GM04504 (cell line): ENCODE results near the gene UGDH.
"Not testable (repeated sequence)": the region's sequence is repeated elsewhere in the genome, so short reads cannot be mapped to it uniquely, and the experiment has no call there.

Experiments
- DNase-seq: peaks from one replicate; pipeline ENCODE4 v3.0.0-alpha.2; 2012; ENCODE audit warnings: low read depth

Gene UGDH

GRCh38 chr4:39529534-39529933, 2.3 kb upstream of the UGDH start:
- no peak for DNase-seq

- DNase-seq: peak; percentile 71
Observed at GRCh38 chr4:39528061-39528465, 824 bp upstream of the UGDH start.

- DNase-seq: no peak
Observed at GRCh38 chr4:39526765-39527295, 409 bp downstream of the UGDH start.

- DNase-seq: no peak
Observed at GRCh38 chr4:39525822-39526690, 1.2 kb downstream of the UGDH start.

- no peak for DNase-seq
Observed at GRCh38 chr4:39524161-39524957, 2.9 kb downstream of the UGDH start.

GRCh38 chr4:39522068-39522467, 5.2 kb downstream of the UGDH start:
- no peak for DNase-seq

GRCh38 chr4:39521253-39521919, 5.9 kb downstream of the UGDH start:
- DNase-seq: no peak

- no peak for DNase-seq
Observed at GRCh38 chr4:39518484-39518883, 8.8 kb downstream of the UGDH start.

GRCh38 chr4:39516407-39516966, 10.8 kb downstream of the UGDH start:
- DNase-seq: no peak

GRCh38 chr4:39515669-39516401, 11.4 kb downstream of the UGDH start:
- DNase-seq: not testable (repeated sequence)

- no peak for DNase-seq
Observed at GRCh38 chr4:39514888-39515401, 12.3 kb downstream of the UGDH start.

GRCh38 chr4:39514266-39514665, 13.0 kb downstream of the UGDH start:
- DNase-seq: not testable (repeated sequence)

GRCh38 chr4:39510348-39510929, 16.8 kb downstream of the UGDH start:
- DNase-seq: no peak

- no peak for DNase-seq
Observed at GRCh38 chr4:39505581-39505980, 21.7 kb downstream of the UGDH start.

- DNase-seq: no peak
Observed at GRCh38 chr4:39504538-39504937, 22.7 kb downstream of the UGDH start.

- not testable (repeated sequence) for DNase-seq
Observed at GRCh38 chr4:39502664-39503035, 24.6 kb downstream of the UGDH start.

- DNase-seq: peak; percentile 42
Observed at GRCh38 chr4:39502019-39502663, 25.1 kb downstream of the UGDH start.

- no peak for DNase-seq
Observed at GRCh38 chr4:39498727-39499020, 28.6 kb downstream of the UGDH start.

GRCh38 chr4:39497909-39498726, 29.1 kb downstream of the UGDH start:
- no peak for DNase-seq
